GM23248 (cell line): ENCODE results near the gene TOM1. TPM values are rescaled to one million over a fixed set of nuclear protein-coding genes. Genes with fewer than 3 reads are reported as not detected.
A peak's percentile ranks its signal among the peaks of the same experiment; 100 is the strongest.

ENCODE experiments used
- DNase-seq: peaks from one replicate; pipeline ENCODE4 v3.0.0-alpha.2; 2015
- H2AFZ ChIP-seq: fragments of 200-600 bp; sonication (generic); 2 replicates; pipeline ENCODE4 v1.6.1; 2016; ENCODE audit warnings: antibody characterized with exemption
- H3F3A ChIP-seq: fragments of 200-600 bp; sonication (generic); 2 replicates; pipeline ENCODE4 v1.6.1; 2016; ENCODE audit warnings: mild to moderate bottlenecking, antibody characterized with exemption, mixed run types; ENCODE audit not compliant: insufficient read depth
- H3K27ac ChIP-seq: fragments of 200-600 bp; sonication (generic); 2 replicates; pipeline ENCODE4 v1.5.1; 2016; ENCODE audit warnings: mild to moderate bottlenecking
- H3K27me3 ChIP-seq: fragments of 200-600 bp; sonication (generic); replicated peaks from 2 replicates; pipeline ENCODE4 v1.6.1; 2016; ENCODE audit warnings: mild to moderate bottlenecking; ENCODE audit not compliant: insufficient read depth
- H3K36me3 ChIP-seq: fragments of 200-600 bp; sonication (generic); 2 replicates; pipeline ENCODE4 v1.6.1; 2016; ENCODE audit warnings: low read depth, mild to moderate bottlenecking
- H3K4me1 ChIP-seq: fragments of 200-600 bp; sonication (generic); 2 replicates; pipeline ENCODE4 v1.6.1; 2016; ENCODE audit warnings: mild to moderate bottlenecking; ENCODE audit not compliant: insufficient read depth
- H3K4me2 ChIP-seq: fragments of 200-600 bp; sonication (generic); one replicate; pipeline ENCODE4 v1.6.1; 2016; ENCODE audit warnings: mild to moderate bottlenecking; ENCODE audit not compliant: unreplicated experiment
- H3K4me3 ChIP-seq: fragments of 200-600 bp; sonication (generic); 2 replicates; pipeline ENCODE4 v1.5.1; 2016; ENCODE audit warnings: mild to moderate bottlenecking
- H3K79me2 ChIP-seq: fragments of 200-600 bp; sonication (generic); 2 replicates; pipeline ENCODE4 v1.6.1; 2016; ENCODE audit warnings: mild to moderate bottlenecking; ENCODE audit not compliant: insufficient read depth
- H3K9ac ChIP-seq: fragments of 200-600 bp; sonication (generic); 2 replicates; pipeline ENCODE4 v1.6.1; 2016; ENCODE audit warnings: mild to moderate bottlenecking
- H3K9me2 ChIP-seq: fragments of 200-600 bp; sonication (generic); 2 replicates; pipeline ENCODE4 v1.6.1; 2016; ENCODE audit warnings: mixed run types, mild to moderate bottlenecking, moderate library complexity; ENCODE audit not compliant: insufficient read depth
- H3K9me3 ChIP-seq: fragments of 200-600 bp; sonication (generic); one replicate; pipeline ENCODE4 v1.6.1; 2017; ENCODE audit warnings: low read depth
- H4K20me1 ChIP-seq: fragments of 200-600 bp; sonication (generic); 2 replicates; pipeline ENCODE4 v1.6.0; 2016; ENCODE audit not compliant: insufficient read depth
- EZH2 ChIP-seq: fragments of 200-600 bp; sonication (generic); IDR thresholded peaks from 2 replicates; pipeline ENCODE4 v1.6.1; 2018; ENCODE audit warnings: antibody characterized with exemption, mild to moderate bottlenecking; ENCODE audit not compliant: insufficient read depth, poor library complexity, severe bottlenecking
- EZH2phosphoT487 ChIP-seq: fragments of 200-600 bp; sonication (generic); IDR thresholded peaks from 2 replicates; pipeline ENCODE4 v1.6.1; 2018; ENCODE audit warnings: antibody characterized with exemption, moderate library complexity, mild to moderate bottlenecking, low read depth; ENCODE audit not compliant: insufficient read depth
- WGBS, 2 experiments: methylation state at CpG; one replicate each; pipeline ENCODE4 v1.1.6; 2015 to 2017; ENCODE audit warnings: low lambda C conversion rate in 2 of 2, low coverage in 1 of 2; ENCODE audit errors: missing lambda C conversion rate in 2 of 2; 5-methylcytosine and 5-hydroxymethylcytosine counted together
- in situ Hi-C: fragments of 300-500 bp; cut with MboI; formaldehyde crosslinking; loops from 2 replicates; pipeline ENCODE4 v1.15.0; 2020
- polyA plus RNA-seq: library from polyadenylated mRNA; unstranded; fragments of >200 nt; fragmentation: Nextera tagmentation; extraction: Ambion mirVana; gene quantifications from 2 replicates; pipeline ENCODE4 v1.2.1, GENCODE V29; 2016
- total RNA-seq: library from RNA; depleted of rRNA; stranded (reverse); fragments of >200 nt; shearing (Covaris generic); gene quantifications from 2 replicates; pipeline ENCODE4 v1.2.3, GENCODE V29; 2014; rRNA removed

Gene TOM1
- 61.3 and 62.2 TPM in 2 replicates for total RNA-seq
- polyA plus RNA-seq = 69.7 and 72.9 TPM in 2 replicates

DNA sequence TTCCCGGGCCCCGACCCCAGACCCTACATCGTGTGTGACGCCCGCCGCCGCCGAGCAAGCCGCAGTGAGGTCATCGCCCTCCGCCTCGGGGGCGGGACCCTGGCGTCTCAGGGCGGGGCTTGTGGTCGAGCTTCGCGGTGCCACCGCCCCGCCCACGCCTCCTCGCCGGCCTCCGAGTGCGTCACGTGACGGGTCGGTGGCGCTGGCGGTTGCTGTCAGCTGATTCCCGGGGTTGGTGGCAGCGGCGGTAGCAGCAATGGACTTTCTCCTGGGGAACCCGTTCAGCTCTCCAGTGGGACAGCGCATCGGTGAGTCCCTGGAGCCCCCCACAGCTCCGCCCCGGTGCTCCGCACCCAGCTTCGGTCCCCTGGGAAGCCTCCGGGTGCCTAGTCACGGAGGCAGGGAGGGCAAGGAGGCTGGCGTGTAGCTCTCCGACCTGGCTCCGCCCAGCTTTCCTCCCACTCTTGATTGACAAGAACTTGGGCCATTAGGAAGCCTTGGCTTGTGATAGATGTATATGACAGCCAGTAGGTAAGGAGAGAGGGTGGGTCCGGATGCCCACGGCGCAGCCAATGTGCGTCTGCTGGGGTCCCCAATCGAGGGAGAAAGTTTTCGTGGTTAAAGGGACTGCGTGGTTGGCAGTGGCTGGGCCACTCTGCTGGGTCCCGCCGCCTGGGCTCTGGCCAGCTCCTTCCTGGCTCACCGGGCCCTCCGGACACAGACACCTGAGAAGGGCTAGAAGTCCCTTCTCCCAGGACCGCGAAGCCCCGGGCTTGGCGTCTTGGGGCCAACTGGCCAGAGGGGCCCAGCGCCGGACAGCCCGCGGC is at the start of gene TOM1:
TSS of gene TOM1 (plus strand) at position 222 of the 827 bp plus-strand sequence. CDS start at position 257, 35 bp downstream.
- H3K27ac ChIP-seq = peak within 1 kb of the TSS; percentile 100
- H4K20me1 ChIP-seq = no peaks in the 10 kb centered on the region
- WGBS, 2 experiments = 0 to 1% methylated on average over 32 to 58 of the region's 64 CpGs
- no peaks in the 10 kb centered on the region for H3K9me2 ChIP-seq
- DNase-seq = peak; percentile 99
- H3K27me3 ChIP-seq = no peaks in the 10 kb centered on the region
- peaks cover 23% of the 10 kb centered on the region for H3K4me1 ChIP-seq
- TF ChIP-seq EZH2phosphoT487 = no peak
- no peak for TF ChIP-seq EZH2
- peak within 1 kb of the TSS; percentile 87 for H3K4me2 ChIP-seq
- peaks cover 31% of the 10 kb centered on the region for H3F3A ChIP-seq
- H3K9me3 ChIP-seq = no peaks in the 10 kb centered on the region
- peaks cover 26% of the 10 kb centered on the region for H3K79me2 ChIP-seq
- H2AFZ ChIP-seq = peak within 1 kb of the TSS; percentile 67
- in situ Hi-C loops = no loop called here
- H3K4me3 ChIP-seq = peak within 1 kb of the TSS; percentile 90
- H3K9ac ChIP-seq = peak within 1 kb of the TSS; percentile 100
- H3K36me3 ChIP-seq = no peaks in the 10 kb centered on the region; the same call in 1 of the 2 replicates

DNA sequence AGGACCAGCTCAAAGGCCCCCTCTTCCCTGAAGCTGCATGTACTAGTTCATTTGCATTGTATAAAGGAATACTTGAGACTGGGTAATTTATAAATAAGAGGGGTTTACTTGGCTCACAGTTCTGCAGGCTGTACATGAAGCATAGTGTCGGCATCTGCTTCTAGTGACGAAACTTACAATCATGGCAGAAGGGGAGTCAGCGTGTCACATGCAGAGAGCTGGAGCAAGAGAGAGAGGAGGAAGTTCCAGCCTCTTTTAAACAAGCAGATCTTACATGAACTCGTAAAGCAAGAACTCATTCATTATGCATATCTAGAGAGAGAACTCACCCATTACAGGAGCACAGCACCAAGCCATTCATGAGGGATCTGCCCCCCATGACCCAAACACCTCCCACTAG is 49.5 kb upstream of the TOM1 start:
- Histone ChIP-seq H3K4me2 (no peak overlapping the region), H3K4me3 (no peak overlapping the region), H3K4me1 (no peaks in the 10 kb centered on the region), H3K9me3 (no peaks in the 10 kb centered on the region), H4K20me1 (no peaks in the 10 kb centered on the region), H3K36me3 (no peaks in the 10 kb centered on the region), H3K9me2 (no peaks in the 10 kb centered on the region), H2AFZ (no peak overlapping the region), H3K27ac (no peak overlapping the region), H3F3A (no peaks in the 10 kb centered on the region), H3K79me2 (no peaks in the 10 kb centered on the region), H3K27me3 (no peaks in the 10 kb centered on the region; the same call in 1 of the 2 replicates), H3K9ac (no peak overlapping the region)
- in situ Hi-C loops = no loop called here
- WGBS, 2 experiments = 48 to 49% methylated on average over 4 of the region's 4 CpGs
- no peak for TF ChIP-seq EZH2
- TF ChIP-seq EZH2phosphoT487 = no peak
- no peak for DNase-seq

DNA sequence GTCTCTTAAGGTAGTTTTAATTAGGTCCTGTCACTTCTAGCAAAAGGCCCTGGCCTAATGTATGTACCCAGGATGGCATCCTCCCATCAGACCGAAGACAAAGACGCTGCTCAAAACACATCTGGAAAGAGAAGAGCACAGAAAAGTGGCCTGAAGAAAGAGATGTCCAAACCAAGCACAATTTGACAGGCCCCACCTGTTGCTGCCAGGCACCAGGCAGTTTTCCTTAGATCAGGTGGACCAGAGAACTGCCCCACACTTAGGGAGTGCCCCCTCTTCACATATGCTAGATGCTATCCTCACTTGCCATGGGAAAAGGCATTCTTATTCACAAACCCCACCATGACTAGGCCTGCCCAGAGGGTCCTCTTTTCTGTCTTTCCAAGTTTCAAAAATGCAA is 45.7 kb upstream of the TOM1 start:
- Histone ChIP-seq H4K20me1 (no peaks in the 10 kb centered on the region), H3K4me2 (no peak overlapping the region), H3K4me1 (peaks cover 5% of the 10 kb centered on the region; the same call in 1 of the 2 replicates), H3K4me3 (no peak overlapping the region), H3K27ac (no peak overlapping the region), H3K9ac (no peak overlapping the region), H3K9me3 (no peaks in the 10 kb centered on the region), H3K27me3 (no peaks in the 10 kb centered on the region), H3K36me3 (no peaks in the 10 kb centered on the region), H3F3A (no peaks in the 10 kb centered on the region), H3K9me2 (no peaks in the 10 kb centered on the region), H2AFZ (no peak overlapping the region), H3K79me2 (peaks cover 25% of the 10 kb centered on the region)
- in situ Hi-C loops = no loop called here
- no peak for DNase-seq
- 48 to 80% methylated on average over 2 of the region's 2 CpGs for WGBS, 2 experiments
- TF ChIP-seq EZH2phosphoT487 (no peak), EZH2 (no peak)

DNA sequence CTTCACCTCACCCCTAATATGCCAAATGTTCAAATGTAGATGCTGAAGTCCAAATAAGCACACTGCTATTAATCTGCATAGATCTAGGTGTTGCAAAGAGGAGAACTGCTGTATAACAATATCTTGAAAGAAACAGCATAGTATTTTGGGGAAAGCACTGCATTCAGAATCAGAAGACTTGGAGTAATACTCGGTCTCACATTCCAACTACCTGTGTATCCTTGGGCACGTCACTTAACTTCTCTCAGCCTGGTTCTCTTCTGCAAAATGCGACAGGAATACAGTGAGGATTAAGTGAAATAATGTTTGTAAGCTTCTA is 42.7 kb upstream of the TOM1 start:
- in situ Hi-C loops = no loop called here
- Histone ChIP-seq H3K79me2 (peaks cover 55% of the 10 kb centered on the region), H3K27me3 (no peaks in the 10 kb centered on the region), H3F3A (no peaks in the 10 kb centered on the region), H3K36me3 (no peaks in the 10 kb centered on the region), H3K9me2 (no peaks in the 10 kb centered on the region), H3K4me2 (peak overlapping the region; percentile 96), H4K20me1 (no peaks in the 10 kb centered on the region), H3K9me3 (no peaks in the 10 kb centered on the region), H3K4me3 (peak overlapping the region; percentile 89), H3K9ac (peak overlapping the region; percentile 97), H2AFZ (peak overlapping the region; percentile 100), H3K4me1 (peaks cover 5% of the 10 kb centered on the region; the same call in 1 of the 2 replicates), H3K27ac (no peak overlapping the region)
- TF ChIP-seq EZH2phosphoT487 = no peak
- 0 to 2% methylated on average over 3 of the region's 3 CpGs for WGBS, 2 experiments
- DNase-seq = no peak
